ENCODE results near the gene MLH3. TPM values are rescaled to one million over a fixed set of nuclear protein-coding genes. Genes with fewer than 3 reads are reported as not detected.

The MLH3 gene
- total RNA-seq, 1 experiment from 2014 or later = 23.0 TPM

GRCh38 chr14:75044322-75044721 is 6.9 kb downstream of the MLH3 start:
- Histone ChIP-seq H3K79me1 (ENCODE audit: insufficient read depth, low read depth, low read length, poor library complexity, severe bottlenecking) (peaks cover 3% of the 10 kb centered on the region), H3K18ac (ENCODE audit: insufficient read length, low read depth, low read length) (no peak overlapping the region), H3K27ac (ENCODE audit: insufficient read length, low read depth, low read length) (no peak overlapping the region), H3K23me2 (ENCODE audit: insufficient read length, low read depth, low read length, poor library complexity, severe bottlenecking) (no peaks in the 10 kb centered on the region), H3K4ac (ENCODE audit: low read depth, low read length) (no peak overlapping the region), H2AK5ac (ENCODE audit: insufficient read length, low read length) (no peak overlapping the region), H3K4me2 (ENCODE audit: insufficient read depth, insufficient read length, low read length) (no peak overlapping the region), H3K4me1 (ENCODE audit: insufficient read depth, low read length) (0 out of 2 replicates have a peak, but pooled peaks cover 2% of the 10 kb centered on the region), H4K5ac (ENCODE audit: insufficient read length, low read depth, low read length) (no peak overlapping the region), H3K9ac (ENCODE audit: extremely low read depth, insufficient read length, low read length) (no peak overlapping the region), H2BK120ac (ENCODE audit: low read depth, low read length, poor library complexity, severe bottlenecking) (no peak overlapping the region), H4K91ac (ENCODE audit: insufficient read length, low read depth, low read length) (no peak overlapping the region), H2BK15ac (ENCODE audit: low read depth, low read length) (no peak overlapping the region), H2BK20ac (ENCODE audit: low read depth, low read length, poor library complexity, severe bottlenecking) (no peak overlapping the region), H3K56ac (ENCODE audit: insufficient read length, low read depth, low read length) (no peak overlapping the region), H4K20me1 (ENCODE audit: control insufficient read depth, insufficient read depth, insufficient read length) (no peaks in the 10 kb centered on the region), H3K27me3 (ENCODE audit: insufficient read depth, low read length) (no peaks in the 10 kb centered on the region), H2AFZ (ENCODE audit: low read length) (no peak overlapping the region), H3T11ph (ENCODE audit: low read length) (no peak overlapping the region), H3K9me3 (ENCODE audit: control insufficient read depth, low read depth, low read length) (no peaks in the 10 kb centered on the region), H3K79me2 (ENCODE audit: insufficient read depth, low read length) (no peaks in the 10 kb centered on the region), H2BK5ac (ENCODE audit: insufficient read length, low read length) (no peak overlapping the region), H3K23ac (ENCODE audit: insufficient read length, low read depth, low read length) (no peak overlapping the region), H4K8ac (replicated peaks; ENCODE audit: insufficient read length, low read depth, low read length) (no peak overlapping the region), H2BK12ac (ENCODE audit: insufficient read length, low read depth, low read length) (no peak overlapping the region), H3K14ac (ENCODE audit: insufficient read depth, low read length) (no peak overlapping the region)
- no peak for DNase-seq
- whole genome bisulfite sequencing (ENCODE audit: extremely low coverage, insufficient read length, low lambda C conversion rate) = no CpG with 5 or more reads among the region's 2 CpGs
- H3K4me1 Mint-ChIP-seq = no peaks in the 10 kb centered on the region
- H3K27ac Mint-ChIP-seq = no peak overlapping the region
- H3K9me3 Mint-ChIP-seq = no peaks in the 10 kb centered on the region
- no peaks in the 10 kb centered on the region for H3K27me3 Mint-ChIP-seq (ENCODE audit: low read depth)
- H3K4me3 Mint-ChIP-seq = no peak overlapping the region
- TF ChIP-seq CTCF (conservative IDR thresholded peaks at IDR 0.05) = no peak
- peaks cover 0 to 16% (median 15%) of the 10 kb centered on the region in 3 experiments; a peak in 6 of 7 replicates for H3K36me3 Mint-ChIP-seq (ENCODE audit: insufficient read depth in 1 of 3, low read depth in 3 of 3)

All from H9 (cell line).